ENCODE measurements around the gene INSL4. TPM values are rescaled to one million over a fixed set of nuclear protein-coding genes. Genes with fewer than 3 reads are reported as not detected.
A peak's percentile ranks its signal among the peaks of the same experiment; 100 is the strongest.

Gene INSL4
- total RNA-seq = not detected

GRCh38 chr9:5231212-5231611 is at the start of gene INSL4:
Gene INSL4 (plus strand): TSS chr9:5231419. CDS start chr9:5231524, 105 bp downstream.
- H3K27ac Mint-ChIP-seq = no peak within 1 kb of the TSS
- POLR2A ChIA-PET = no interaction called here
- H3K27me3 Mint-ChIP-seq = peaks cover 2% of the 10 kb centered on the region
- H3K4me1 Mint-ChIP-seq (ENCODE audit: low read depth) = no peaks in the 10 kb centered on the region
- CTCF ChIA-PET = no interaction called here
- no peak within 1 kb of the TSS for H3K4me3 Mint-ChIP-seq
- intact Hi-C loops (cut with micrococcal nuclease) = no loop called here
- DNase-seq = no peak
- H3K36me3 Mint-ChIP-seq = no peaks in the 10 kb centered on the region
- no peaks in the 10 kb centered on the region for H3K9me3 Mint-ChIP-seq

- Mint-ChIP-seq H3K27ac (no peak overlapping the region), H3K36me3 (no peaks in the 10 kb centered on the region), H3K4me3 (no peak overlapping the region), H3K27me3 (no peaks in the 10 kb centered on the region), H3K9me3 (peaks cover 6% of the 10 kb centered on the region), H3K4me1 (ENCODE audit: low read depth) (peaks cover 15% of the 10 kb centered on the region)
- intact Hi-C loops (cut with micrococcal nuclease) = loop anchor here (5.0 kb wide), 4 partner anchors 78 to 352 kb away; partner anchors contain the start of genes JAK2 and RLN1
- ChIA-PET POLR2A (no interaction called here), CTCF (interaction anchor here (0.6 to 4.0 kb wide), 8 partner anchors 11 to 415 kb away, joined by 3 to 70 read pairs (median 24); no protein-coding TSS in a partner anchor)
- DNase-seq = no peak
Measured at GRCh38 chr9:5184776-5185175, 46.4 kb upstream of the INSL4 start.

DNA sequence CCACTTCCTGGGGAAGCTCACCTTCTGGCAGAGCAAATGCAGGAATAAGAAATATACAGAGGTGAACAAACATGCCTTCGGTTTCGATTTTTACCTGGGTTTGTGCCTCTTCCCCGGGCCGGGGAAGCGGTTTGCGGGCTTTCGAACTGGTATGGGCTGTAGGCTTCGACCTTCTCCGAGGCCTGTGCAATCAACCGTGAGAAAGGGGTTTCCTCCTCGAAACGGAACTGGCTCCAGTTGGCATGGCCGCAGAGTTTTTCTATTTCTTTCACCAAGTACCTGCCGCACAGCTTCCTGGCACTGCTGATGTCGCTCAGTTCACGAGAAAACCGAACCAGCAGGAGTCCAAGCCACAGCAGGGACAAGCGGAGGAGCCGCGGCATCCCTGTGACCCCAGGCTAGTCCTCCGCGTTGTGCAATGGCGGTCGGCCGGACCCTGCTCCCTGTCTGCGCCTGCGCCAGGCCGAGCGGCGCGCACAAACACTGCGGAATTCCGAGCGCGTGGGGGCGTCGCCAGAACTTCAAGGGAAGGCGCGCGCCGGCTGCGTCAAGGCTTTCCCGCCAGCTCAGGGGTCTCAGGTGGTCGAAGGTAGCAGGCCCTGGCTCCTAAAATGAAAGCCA is 45.9 kb upstream of the INSL4 start, which contains the start of gene INSL6:
Gene INSL6, minus strand, starts transcription at position 420 of the 621 bp plus-strand sequence. Its CDS starts 37 bp downstream, at position 383.
- Mint-ChIP-seq H3K4me3 (no peak within 1 kb of the TSS), H3K36me3 (no peaks in the 10 kb centered on the region), H3K9me3 (peaks cover 3% of the 10 kb centered on the region), H3K27ac (no peak within 1 kb of the TSS), H3K27me3 (no peaks in the 10 kb centered on the region), H3K4me1 (ENCODE audit: low read depth) (peaks cover 15% of the 10 kb centered on the region)
- POLR2A ChIA-PET = no interaction called here
- CTCF ChIA-PET = interaction anchor here (0.6 to 4.0 kb wide), 19 partner anchors 8 to 439 kb away, joined by 3 to 70 read pairs (median 10); partner anchors contain the start of genes CD274 and PLGRKT
- DNase-seq = no peak
- intact Hi-C loops (cut with micrococcal nuclease) = loop anchor here (5.0 kb wide), 3 partner anchors 77 to 198 kb away; partner anchors contain the start of genes JAK2 and RLN1

DNA sequence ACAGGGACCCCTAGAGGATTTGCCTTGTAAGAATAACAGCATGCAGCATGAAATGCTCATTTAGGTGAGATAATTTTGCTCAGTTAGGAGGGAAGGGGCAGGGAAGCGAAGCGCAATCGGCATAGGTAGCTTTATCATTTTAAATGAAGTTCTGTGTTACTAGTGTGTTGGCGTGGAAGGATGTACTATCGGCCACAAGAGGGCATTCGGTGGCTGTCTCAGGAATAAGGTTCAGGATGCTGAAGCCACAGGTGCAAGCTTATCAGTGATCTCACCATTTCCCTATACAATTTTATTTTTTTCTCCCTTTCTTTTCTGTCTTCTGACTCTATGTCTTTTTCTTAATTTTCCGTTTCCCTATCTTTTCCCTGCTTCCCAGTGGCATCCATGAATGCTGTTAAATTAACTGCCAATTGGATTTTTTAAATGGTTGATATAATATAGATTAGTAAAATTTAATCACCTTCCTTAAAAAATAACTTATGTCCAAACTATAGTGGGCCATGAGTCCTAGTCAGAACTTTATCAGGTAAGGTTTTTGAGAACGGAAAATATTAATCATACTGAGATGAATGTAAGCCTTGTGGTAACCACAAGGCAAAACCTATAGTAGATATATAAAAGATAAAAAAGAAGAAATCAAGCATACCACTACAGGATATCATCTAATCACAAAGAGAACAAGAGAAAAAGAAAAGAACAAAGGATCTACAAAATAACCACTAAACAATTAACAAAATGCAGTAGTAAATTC is 44.6 kb upstream of the INSL4 start:
- H3K4me3 Mint-ChIP-seq = no peak overlapping the region
- DNase-seq = peak; percentile 74
- ChIA-PET CTCF (interaction anchor here (0.6 to 4.0 kb wide), 38 partner anchors 9 to 440 kb away, joined by 3 to 70 read pairs (median 5); partner anchors contain the start of genes CD274 and PLGRKT), POLR2A (interaction anchor here (0.5 to 1.0 kb wide), 3 partner anchors 264 to 414 kb away, joined by 3 read pairs; partner anchors contain the start of gene CD274)
- intact Hi-C loops (cut with micrococcal nuclease) = loop anchor here (1.0 to 5.0 kb wide), 8 partner anchors 76 to 424 kb away; partner anchors contain the start of genes JAK2 and RLN1
- H3K27ac Mint-ChIP-seq = no peak overlapping the region
- H3K4me1 Mint-ChIP-seq (ENCODE audit: low read depth) = peaks cover 15% of the 10 kb centered on the region
- H3K36me3 Mint-ChIP-seq = no peaks in the 10 kb centered on the region
- no peaks in the 10 kb centered on the region for H3K9me3 Mint-ChIP-seq
- H3K27me3 Mint-ChIP-seq = no peaks in the 10 kb centered on the region

GRCh38 chr9:5188060-5188984 is 42.9 kb upstream of the INSL4 start:
- Mint-ChIP-seq H3K36me3 (no peaks in the 10 kb centered on the region), H3K27ac (no peak overlapping the region), H3K4me1 (ENCODE audit: low read depth) (peaks cover 15% of the 10 kb centered on the region), H3K4me3 (no peak overlapping the region), H3K9me3 (no peaks in the 10 kb centered on the region), H3K27me3 (no peaks in the 10 kb centered on the region)
- ChIA-PET CTCF (interaction anchor here (0.6 to 4.0 kb wide), 9 partner anchors 8 to 412 kb away, joined by 3 to 70 read pairs (median 5); no protein-coding TSS in a partner anchor), POLR2A (interaction anchor here (1.0 kb wide), 1 partner anchor 412 kb away, joined by 3 read pairs; no protein-coding TSS in a partner anchor)
- DNase-seq = no peak
- intact Hi-C loops (cut with micrococcal nuclease) = loop anchor here (5.0 kb wide), 3 partner anchors 74 to 201 kb away; partner anchors contain the start of genes JAK2 and RLN1

DNA sequence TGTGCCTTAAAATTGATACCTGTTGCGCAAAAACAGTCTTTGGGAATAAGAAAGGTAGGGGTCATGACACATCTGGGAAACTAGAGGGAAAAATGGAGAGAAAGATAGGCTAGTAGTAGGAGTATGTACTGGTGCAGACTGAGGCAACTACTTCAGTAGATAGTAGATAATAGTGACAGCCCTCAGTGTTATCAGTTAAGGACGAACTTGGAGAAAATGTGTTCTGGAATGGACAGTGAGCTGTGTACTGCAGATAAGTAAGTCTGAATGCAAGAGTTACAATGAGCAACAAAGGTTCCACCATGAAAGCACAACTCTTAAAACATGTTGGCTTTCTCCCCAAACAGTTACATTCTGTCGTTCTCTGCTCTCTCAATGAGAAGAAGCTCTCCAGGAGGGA is 39.2 kb upstream of the INSL4 start:
- DNase-seq = no peak
- no peak overlapping the region for H3K4me3 Mint-ChIP-seq
- no peaks in the 10 kb centered on the region for H3K36me3 Mint-ChIP-seq
- intact Hi-C loops (cut with micrococcal nuclease) = no loop called here
- H3K4me1 Mint-ChIP-seq (ENCODE audit: low read depth) = peaks cover 2% of the 10 kb centered on the region
- H3K27me3 Mint-ChIP-seq = no peaks in the 10 kb centered on the region
- ChIA-PET CTCF (no interaction called here), POLR2A (no interaction called here)
- no peaks in the 10 kb centered on the region for H3K9me3 Mint-ChIP-seq
- H3K27ac Mint-ChIP-seq = no peak overlapping the region

DNA sequence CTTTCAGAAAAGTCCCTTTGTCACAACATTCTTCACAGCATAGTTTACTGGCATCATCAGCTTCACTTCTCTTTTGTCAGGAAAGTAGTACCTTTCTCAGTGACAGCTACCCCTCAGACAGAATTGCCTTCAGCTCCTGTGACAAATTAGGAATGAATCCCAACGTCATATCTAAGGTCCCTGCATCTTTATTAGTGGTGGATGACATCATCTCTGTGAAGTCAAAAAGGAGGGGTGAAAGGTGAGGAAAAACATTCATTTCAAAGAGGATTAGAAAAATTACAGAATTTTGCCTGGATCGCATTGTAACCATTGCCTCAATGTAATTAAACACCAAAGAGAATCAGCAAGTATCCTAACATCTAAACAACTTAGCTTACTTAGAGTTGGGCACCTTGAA is 37.9 kb upstream of the INSL4 start:
- H3K9me3 Mint-ChIP-seq = no peaks in the 10 kb centered on the region
- H3K4me3 Mint-ChIP-seq = no peak overlapping the region
- H3K27ac Mint-ChIP-seq = no peak overlapping the region
- intact Hi-C loops (cut with micrococcal nuclease) = no loop called here
- H3K36me3 Mint-ChIP-seq = no peaks in the 10 kb centered on the region
- no peaks in the 10 kb centered on the region for H3K4me1 Mint-ChIP-seq (ENCODE audit: low read depth)
- POLR2A ChIA-PET = no interaction called here
- CTCF ChIA-PET = no interaction called here
- no peaks in the 10 kb centered on the region for H3K27me3 Mint-ChIP-seq
- no peak for DNase-seq

DNA sequence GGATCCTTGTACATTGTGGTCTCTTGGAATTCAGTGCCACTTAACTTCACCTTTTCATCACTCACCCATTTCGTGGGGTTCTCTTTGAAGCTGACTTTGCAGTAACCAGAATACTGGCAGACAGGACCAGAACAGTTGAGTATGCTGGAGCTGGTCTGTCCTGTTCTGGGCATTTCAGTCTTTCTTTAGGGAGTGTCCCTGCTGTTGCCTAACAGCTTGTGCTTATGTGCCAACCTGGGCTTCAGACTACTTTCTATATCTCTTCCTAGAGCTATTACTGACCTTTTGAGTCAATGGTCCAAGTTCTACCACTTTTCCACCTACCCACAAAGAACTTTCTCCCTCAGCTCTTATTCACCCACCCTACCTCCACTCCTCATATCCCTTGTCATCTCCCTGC is 35.8 kb upstream of the INSL4 start:
- Mint-ChIP-seq H3K27me3 (no peaks in the 10 kb centered on the region), H3K27ac (no peak overlapping the region), H3K4me1 (ENCODE audit: low read depth) (no peaks in the 10 kb centered on the region), H3K9me3 (no peaks in the 10 kb centered on the region), H3K4me3 (no peak overlapping the region), H3K36me3 (no peaks in the 10 kb centered on the region)
- ChIA-PET CTCF (interaction anchor here (1.1 to 3.0 kb wide), 2 partner anchors 8 to 10 kb away, joined by 3 to 13 read pairs; partner anchors contain the start of gene INSL6), POLR2A (no interaction called here)
- no peak for DNase-seq
- intact Hi-C loops (cut with micrococcal nuclease) = no loop called here

DNA sequence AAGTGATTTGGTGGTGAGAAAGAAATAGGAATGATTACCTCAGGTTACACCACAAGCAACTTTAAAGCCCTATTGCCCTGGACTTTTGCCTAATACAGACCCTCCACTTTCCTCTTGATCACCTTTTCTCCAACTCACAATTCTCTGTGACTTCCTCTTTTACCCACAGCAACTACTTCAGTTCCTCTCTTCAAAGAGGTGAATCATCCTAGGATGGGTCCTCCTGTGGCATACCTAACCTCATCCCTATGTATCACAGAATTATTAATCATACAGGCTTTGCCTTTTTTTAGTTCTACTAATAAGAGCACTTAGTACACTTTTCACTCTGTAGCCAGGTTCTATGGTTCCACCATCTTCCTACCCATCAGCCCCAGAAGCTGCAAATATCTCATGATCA is 26.1 kb upstream of the INSL4 start:
- H3K4me1 Mint-ChIP-seq (ENCODE audit: low read depth) = peaks cover 3% of the 10 kb centered on the region
- ChIA-PET POLR2A (no interaction called here), CTCF (no interaction called here)
- no peaks in the 10 kb centered on the region for H3K27me3 Mint-ChIP-seq
- peaks cover 5% of the 10 kb centered on the region for H3K9me3 Mint-ChIP-seq
- no peaks in the 10 kb centered on the region for H3K36me3 Mint-ChIP-seq
- no peak overlapping the region for H3K27ac Mint-ChIP-seq
- no peak overlapping the region for H3K4me3 Mint-ChIP-seq
- intact Hi-C loops (cut with micrococcal nuclease) = no loop called here
- DNase-seq = no peak

DNA sequence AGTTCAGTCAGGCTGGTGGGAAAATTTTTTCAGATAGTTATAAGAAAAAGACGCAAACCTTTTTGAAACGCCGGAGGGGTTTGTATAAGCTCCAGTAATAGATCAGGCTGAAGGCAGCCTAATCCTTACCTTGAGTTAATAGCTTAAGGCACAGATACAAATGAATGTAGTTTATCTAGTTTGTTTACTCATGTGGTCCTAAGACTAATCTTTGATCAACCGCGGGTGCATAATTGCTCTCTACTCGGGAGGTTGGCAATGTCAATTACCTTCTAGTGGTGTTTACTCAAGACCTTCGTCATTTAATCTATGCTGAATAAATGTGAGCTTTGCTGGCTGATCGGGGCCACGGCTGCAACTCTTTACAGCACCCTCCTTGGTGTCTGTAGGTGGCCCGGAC is 665 bp upstream of the INSL4 start:
- POLR2A ChIA-PET = no interaction called here
- no peaks in the 10 kb centered on the region for H3K9me3 Mint-ChIP-seq
- H3K27me3 Mint-ChIP-seq = peaks cover 2% of the 10 kb centered on the region
- H3K4me1 Mint-ChIP-seq (ENCODE audit: low read depth) = no peaks in the 10 kb centered on the region
- CTCF ChIA-PET = no interaction called here
- intact Hi-C loops (cut with micrococcal nuclease) = no loop called here
- H3K4me3 Mint-ChIP-seq = no peak overlapping the region
- H3K36me3 Mint-ChIP-seq = no peaks in the 10 kb centered on the region
- DNase-seq = no peak
- no peak overlapping the region for H3K27ac Mint-ChIP-seq

- Mint-ChIP-seq H3K4me3 (no peak overlapping the region), H3K4me1 (ENCODE audit: low read depth) (peaks cover 12% of the 10 kb centered on the region), H3K36me3 (no peaks in the 10 kb centered on the region), H3K9me3 (no peaks in the 10 kb centered on the region), H3K27me3 (no peaks in the 10 kb centered on the region), H3K27ac (no peak overlapping the region)
- no peak for DNase-seq
- intact Hi-C loops (cut with micrococcal nuclease) = loop anchor here (5.0 kb wide), 2 partner anchors 76 to 501 kb away; partner anchors contain the start of gene INSL6
- ChIA-PET POLR2A (interaction anchor here (0.7 kb wide), 1 partner anchor 285 kb away, joined by 3 read pairs; no protein-coding TSS in a partner anchor), CTCF (interaction anchor here (1.2 kb wide), 2 partner anchors 58 to 77 kb away, joined by 3 to 6 read pairs; no protein-coding TSS in a partner anchor)
Measured at GRCh38 chr9:5263351-5264218, 32.4 kb downstream of the INSL4 start.
